Nephron progenitor cell (in vitro differentiated cells): ENCODE measurements around the gene CHRFAM7A.
"Not testable (repeated sequence)": the region's sequence is repeated elsewhere in the genome, so short reads cannot be mapped to it uniquely, and the experiment has no call there.

Experiments used
- DNase-seq: peaks from one replicate; pipeline ENCODE4 v3.0.0; 2021
- H3K27ac Mint-ChIP-seq: 2 replicates; pipeline ENCODE4 v1.8.0; 2021; ENCODE audit warnings: mild to moderate bottlenecking, moderate library complexity, mixed read lengths
- H3K27me3 Mint-ChIP-seq: 2 replicates; pipeline ENCODE4 v1.8.0; 2021; ENCODE audit warnings: mild to moderate bottlenecking, low read depth, mixed read lengths; ENCODE audit not compliant: poor library complexity
- H3K36me3 Mint-ChIP-seq: 2 replicates; pipeline ENCODE4 v1.8.0; 2021; ENCODE audit warnings: low read depth, mixed read lengths
- H3K4me1 Mint-ChIP-seq: 2 replicates; pipeline ENCODE4 v1.8.0; 2021; ENCODE audit warnings: mixed read lengths
- H3K4me3 Mint-ChIP-seq: 2 replicates; pipeline ENCODE4 v1.8.0; 2021; ENCODE audit warnings: mild to moderate bottlenecking, moderate library complexity, mixed read lengths
- H3K9me3 Mint-ChIP-seq: 2 replicates; pipeline ENCODE4 v1.8.0; 2021; ENCODE audit warnings: mild to moderate bottlenecking, moderate library complexity, mixed read lengths
- CTCF ChIP-seq: fragments of 200-600 bp; sonication (generic); IDR thresholded peaks from 2 replicates; pipeline ENCODE4 v1.5.0; 2021; ENCODE audit warnings: antibody characterized with exemption

The CHRFAM7A gene

GRCh38 chr15:30392766-30393663 lies at the start of gene CHRFAM7A:
Gene CHRFAM7A, minus strand, starts transcription at chr15:30393540. Its CDS starts 10,189 bp downstream, at chr15:30383351.
- not testable (repeated sequence) for H3K36me3 Mint-ChIP-seq, H3K27me3 Mint-ChIP-seq, H3K4me3 Mint-ChIP-seq, DNase-seq, H3K27ac Mint-ChIP-seq, H3K4me1 Mint-ChIP-seq, H3K9me3 Mint-ChIP-seq

DNA sequence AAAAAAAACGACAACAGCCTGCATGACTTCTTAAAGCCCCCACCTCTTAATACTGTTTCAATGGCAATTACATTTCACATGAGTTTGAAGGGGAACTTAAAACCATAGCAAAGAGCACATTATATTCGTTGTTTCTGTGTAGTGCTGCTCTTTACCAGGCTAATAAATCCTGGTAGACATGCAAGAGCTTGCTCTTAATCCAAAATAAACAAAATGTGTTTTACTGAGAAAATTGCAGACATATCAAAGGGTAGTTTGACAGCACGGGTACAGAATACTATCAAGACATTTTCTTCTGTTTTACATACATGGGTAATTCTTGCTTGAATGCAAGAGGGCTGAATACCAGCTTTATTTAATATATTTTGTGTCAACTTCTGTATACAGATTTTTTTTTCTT lies 45.0 kb upstream of the CHRFAM7A start:
- H3K27ac Mint-ChIP-seq, H3K9me3 Mint-ChIP-seq, H3K4me1 Mint-ChIP-seq, DNase-seq, H3K27me3 Mint-ChIP-seq, H3K4me3 Mint-ChIP-seq, H3K36me3 Mint-ChIP-seq: not testable (repeated sequence)

GRCh38 chr15:30435878-30436277 lies 42.5 kb upstream of the CHRFAM7A start:
- not testable (repeated sequence) for DNase-seq, H3K9me3 Mint-ChIP-seq, H3K27me3 Mint-ChIP-seq, H3K36me3 Mint-ChIP-seq, H3K27ac Mint-ChIP-seq, H3K4me1 Mint-ChIP-seq, H3K4me3 Mint-ChIP-seq

- H3K27me3 Mint-ChIP-seq, H3K4me3 Mint-ChIP-seq, H3K27ac Mint-ChIP-seq, H3K9me3 Mint-ChIP-seq, H3K36me3 Mint-ChIP-seq, DNase-seq, H3K4me1 Mint-ChIP-seq: not testable (repeated sequence)
These were observed 27.4 kb upstream of the CHRFAM7A start for GRCh38 chr15:30420723-30421122.

GRCh38 chr15:30414160-30414559 lies 20.8 kb upstream of the CHRFAM7A start, which contains the start of gene GOLGA8R:
Gene GOLGA8R, minus strand, starts transcription at chr15:30414260. Its CDS starts 98 bp downstream, at chr15:30414162.
- H3K27ac Mint-ChIP-seq, H3K9me3 Mint-ChIP-seq, H3K4me1 Mint-ChIP-seq: not testable (repeated sequence)

GRCh38 chr15:30407636-30408035 lies 14.3 kb upstream of the CHRFAM7A start:
- peak; percentile 0 for DNase-seq
- not testable (repeated sequence) for H3K36me3 Mint-ChIP-seq, H3K9me3 Mint-ChIP-seq, H3K4me1 Mint-ChIP-seq, H3K4me3 Mint-ChIP-seq, H3K27me3 Mint-ChIP-seq, H3K27ac Mint-ChIP-seq

More at GRCh38 chr15:30414160-30414559, 20.8 kb upstream of the CHRFAM7A start, which contains the start of gene GOLGA8R:
- H3K36me3 Mint-ChIP-seq, H3K4me3 Mint-ChIP-seq, H3K27me3 Mint-ChIP-seq, DNase-seq: not testable (repeated sequence)

- not testable (repeated sequence) for H3K4me3 Mint-ChIP-seq, H3K4me1 Mint-ChIP-seq
These were observed 5.6 kb upstream of the CHRFAM7A start for GRCh38 chr15:30398988-30399387.

DNA sequence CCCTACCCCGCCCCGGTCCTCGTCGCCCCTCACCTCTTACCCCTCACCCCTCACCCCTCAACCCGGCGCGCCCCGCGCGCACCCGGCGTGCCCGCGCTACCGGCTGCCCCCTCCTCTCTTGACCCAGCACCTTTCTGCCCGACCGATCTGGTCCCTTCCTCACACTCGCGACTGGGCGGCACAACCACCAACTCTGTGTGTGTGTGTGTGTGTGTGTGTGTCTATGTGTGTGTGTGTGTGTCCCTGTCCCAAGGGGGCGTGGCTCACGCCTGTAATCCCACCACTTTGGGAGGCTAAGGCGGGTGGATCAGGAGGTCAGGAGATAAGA lies 288 bp upstream of the CHRFAM7A start:
- not testable (repeated sequence) for H3K27ac Mint-ChIP-seq, H3K27me3 Mint-ChIP-seq, DNase-seq, H3K9me3 Mint-ChIP-seq, H3K36me3 Mint-ChIP-seq, H3K4me3 Mint-ChIP-seq, H3K4me1 Mint-ChIP-seq

More at GRCh38 chr15:30398988-30399387, 5.6 kb upstream of the CHRFAM7A start:
- peak; percentile 78 for DNase-seq
- H3K27ac Mint-ChIP-seq, H3K36me3 Mint-ChIP-seq, H3K9me3 Mint-ChIP-seq, H3K27me3 Mint-ChIP-seq: not testable (repeated sequence)
- TF ChIP-seq CTCF: peak; percentile 26

DNA sequence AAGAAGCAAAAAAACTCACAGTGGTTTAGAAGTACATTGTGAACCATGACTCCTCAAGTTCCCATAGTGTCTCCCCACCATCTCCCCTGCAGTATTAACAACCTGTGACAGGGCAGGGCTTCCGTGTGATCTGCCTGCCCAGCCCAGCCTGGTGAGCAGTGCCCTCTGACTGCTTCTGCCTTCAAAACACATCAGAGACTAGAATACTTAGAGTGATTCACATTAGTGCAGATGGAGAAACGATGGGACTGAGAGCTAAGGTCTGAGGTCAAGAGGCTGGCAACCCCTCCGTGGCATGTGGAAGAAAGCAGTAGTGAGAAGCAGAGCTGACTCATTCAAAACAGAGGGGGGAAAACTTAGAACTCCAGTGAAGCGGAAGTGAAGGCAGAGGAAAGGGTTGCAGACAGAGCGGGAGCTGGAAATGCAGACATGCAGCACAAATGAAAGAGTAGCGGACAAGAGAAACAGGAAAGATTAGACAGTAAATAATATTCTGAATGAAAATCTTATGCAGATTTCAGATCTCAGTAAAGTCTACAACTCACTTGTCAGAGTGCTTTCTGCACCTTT lies 6.9 kb downstream of the CHRFAM7A start:
- H3K4me3 Mint-ChIP-seq: not testable (repeated sequence)

GRCh38 chr15:30377082-30377413 lies 16.3 kb downstream of the CHRFAM7A start:
- not testable (repeated sequence) for H3K27ac Mint-ChIP-seq, H3K36me3 Mint-ChIP-seq, H3K4me3 Mint-ChIP-seq, H3K4me1 Mint-ChIP-seq, DNase-seq, H3K9me3 Mint-ChIP-seq, H3K27me3 Mint-ChIP-seq

More for the DNA sequence above, 6.9 kb downstream of the CHRFAM7A start:
- H3K27me3 Mint-ChIP-seq, H3K27ac Mint-ChIP-seq, H3K36me3 Mint-ChIP-seq, H3K4me1 Mint-ChIP-seq, DNase-seq, H3K9me3 Mint-ChIP-seq: not testable (repeated sequence)

DNA sequence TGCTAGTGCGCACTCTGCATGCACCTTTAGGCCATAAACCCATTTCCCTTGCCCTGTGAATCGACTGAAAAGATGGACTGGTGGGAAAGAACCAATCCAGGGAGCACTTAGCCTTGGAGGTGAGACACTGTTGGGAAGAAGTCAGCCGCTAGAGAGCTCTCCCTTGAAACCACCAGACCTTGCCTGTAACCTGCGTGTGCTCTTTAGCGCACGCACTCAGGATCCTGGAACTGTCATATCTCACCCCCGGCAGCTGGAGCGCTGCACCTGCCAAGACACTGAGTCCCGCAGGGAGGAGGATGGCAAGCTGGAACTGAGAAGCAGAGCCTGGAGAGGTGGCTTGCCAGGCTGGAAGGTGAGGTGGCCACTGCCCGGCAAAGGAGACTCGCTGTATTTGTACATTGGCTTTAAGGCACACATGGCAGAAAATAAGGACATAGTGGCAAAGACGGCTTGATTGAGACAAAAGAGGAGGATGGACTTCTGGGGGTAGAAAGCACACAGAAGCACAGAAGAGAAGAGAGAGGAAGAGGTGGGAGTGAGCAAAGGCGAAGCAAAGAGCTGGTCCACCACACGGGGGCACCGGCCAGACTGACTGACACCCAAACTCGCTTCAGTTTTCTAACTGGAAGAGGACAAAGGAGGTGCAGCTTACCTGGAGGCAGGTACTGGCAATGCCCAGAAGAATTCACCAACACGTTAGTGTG lies 16.8 kb downstream of the CHRFAM7A start:
- not testable (repeated sequence) for DNase-seq, H3K9me3 Mint-ChIP-seq, H3K36me3 Mint-ChIP-seq, H3K4me1 Mint-ChIP-seq, H3K4me3 Mint-ChIP-seq, H3K27me3 Mint-ChIP-seq, H3K27ac Mint-ChIP-seq

GRCh38 chr15:30375872-30376271 lies 17.5 kb downstream of the CHRFAM7A start:
- not testable (repeated sequence) for H3K4me1 Mint-ChIP-seq, H3K36me3 Mint-ChIP-seq, DNase-seq, H3K4me3 Mint-ChIP-seq, H3K9me3 Mint-ChIP-seq, H3K27me3 Mint-ChIP-seq
- H3K27ac Mint-ChIP-seq: peak overlapping the region; percentile 25

DNA sequence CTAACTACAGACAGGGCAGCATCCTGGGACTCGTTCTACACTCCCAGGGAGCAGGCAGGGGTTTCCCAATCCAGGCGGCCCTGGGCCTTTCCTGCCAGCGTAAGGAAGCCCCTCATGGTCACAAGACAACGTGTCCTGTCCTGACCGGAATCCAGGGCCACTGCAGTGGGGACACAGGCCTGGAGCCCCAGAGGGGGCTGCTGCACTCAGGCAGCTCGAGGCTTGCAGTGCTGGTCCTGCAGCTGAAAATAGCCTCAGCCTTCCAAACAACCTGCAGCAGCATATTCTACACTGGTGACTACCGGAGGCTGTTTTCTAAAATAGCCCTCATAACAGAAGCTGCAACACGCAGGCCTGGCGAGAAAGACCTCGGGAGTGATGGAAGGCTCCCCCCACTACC lies 18.5 kb downstream of the CHRFAM7A start:
- not testable (repeated sequence) for H3K27me3 Mint-ChIP-seq, H3K4me3 Mint-ChIP-seq, H3K27ac Mint-ChIP-seq, H3K36me3 Mint-ChIP-seq, H3K9me3 Mint-ChIP-seq, DNase-seq, H3K4me1 Mint-ChIP-seq
